ENCODE data around the gene SIM2.

SIM2 gene

DNA sequence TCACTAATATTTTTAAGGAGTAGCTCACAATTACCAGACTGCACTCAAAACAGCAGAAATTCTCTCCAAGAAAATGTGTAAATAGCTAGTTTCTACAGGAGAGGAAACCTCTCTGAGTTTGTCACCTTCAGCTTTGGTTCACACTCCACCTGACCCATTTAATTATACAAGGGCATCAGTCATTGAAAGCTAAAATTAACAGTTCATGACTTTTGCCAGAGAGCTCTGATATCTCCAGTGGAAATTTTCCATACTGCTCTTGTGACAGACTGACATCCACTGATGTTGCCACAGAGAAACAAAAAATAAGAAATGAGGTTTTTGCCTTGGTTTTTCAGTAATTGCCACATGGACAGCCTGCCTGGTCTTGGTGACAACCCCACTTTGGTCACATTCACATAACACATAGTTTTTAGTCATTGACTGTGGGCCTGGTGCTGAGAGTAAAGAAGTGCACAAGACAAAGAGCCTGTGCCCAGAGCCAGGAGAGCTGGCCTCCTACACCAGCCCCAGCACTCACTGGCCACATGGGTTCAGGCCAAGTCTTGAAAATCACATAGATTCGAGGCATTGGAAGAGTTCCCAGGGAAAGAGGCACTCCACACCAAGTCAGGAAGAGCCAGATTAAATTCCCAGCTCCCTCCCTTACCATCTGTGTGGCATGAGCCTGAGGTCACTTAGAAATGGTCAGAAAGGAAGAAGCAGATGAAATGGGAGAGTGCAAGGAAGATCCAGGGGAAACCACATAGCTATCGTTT is 13.8 kb upstream of the SIM2 start:
- no peak for DNase-seq (ENCODE audit: low spot score)

DNA sequence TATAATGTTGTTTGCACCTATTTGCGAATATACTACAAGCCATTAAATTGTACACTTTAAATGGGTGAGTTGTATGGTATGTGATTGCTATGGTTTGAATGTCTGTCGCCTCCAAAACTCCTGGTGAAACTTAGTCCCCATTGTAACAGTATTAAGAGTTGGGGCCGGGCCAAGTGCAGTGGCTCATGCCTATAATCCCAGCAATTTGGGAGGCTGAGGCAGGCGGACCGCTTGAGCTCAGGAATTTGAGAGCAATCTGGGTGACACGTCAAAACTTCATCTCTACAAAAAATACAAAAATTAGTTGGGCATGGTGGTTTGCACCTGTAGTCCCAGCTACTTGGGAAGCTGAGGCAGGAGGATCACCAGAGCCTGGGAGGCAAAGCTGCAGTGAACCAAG is 12.0 kb upstream of the SIM2 start:
- DNase-seq (ENCODE audit: low spot score) = no peak

DNA sequence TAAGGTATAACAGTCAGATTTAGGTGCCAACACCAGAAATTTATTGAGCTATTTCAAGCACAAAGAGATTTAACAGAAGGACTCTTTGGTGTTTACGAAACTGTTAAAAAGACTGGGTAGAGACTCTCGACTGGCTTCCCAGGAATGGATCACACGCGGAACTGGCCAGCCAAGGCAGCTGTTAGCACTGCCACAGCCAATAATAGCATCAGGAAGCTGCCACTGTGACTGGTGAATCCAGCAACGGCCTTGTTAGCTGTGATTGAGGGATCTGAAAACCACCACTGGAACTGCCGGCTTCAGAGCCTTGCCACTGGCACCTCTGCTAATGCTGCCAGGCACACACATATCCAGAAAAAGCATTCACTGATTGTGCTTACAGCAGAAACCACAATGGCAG is 10.6 kb upstream of the SIM2 start:
- DNase-seq (ENCODE audit: low spot score) = no peak

DNA sequence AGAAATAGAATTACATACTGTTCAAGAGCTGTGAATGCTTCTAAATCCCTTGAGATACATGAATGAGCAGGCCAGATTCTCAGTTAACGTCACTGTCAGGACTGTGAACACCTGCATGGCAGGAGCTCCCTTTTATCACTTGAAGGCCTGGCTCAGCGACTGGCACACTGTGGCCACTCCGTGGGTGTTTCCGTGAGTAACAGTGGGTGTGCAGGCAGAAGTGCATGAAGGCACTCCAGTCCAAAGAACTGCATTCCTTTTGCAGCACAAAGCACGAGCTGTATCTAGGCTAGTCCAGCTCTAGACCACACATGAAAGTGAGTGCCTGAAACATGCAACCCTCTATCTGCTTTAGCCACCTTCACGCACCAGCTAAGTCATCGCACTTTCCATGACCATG is 9.6 kb upstream of the SIM2 start:
- DNase-seq (ENCODE audit: low spot score) = no peak

DNA sequence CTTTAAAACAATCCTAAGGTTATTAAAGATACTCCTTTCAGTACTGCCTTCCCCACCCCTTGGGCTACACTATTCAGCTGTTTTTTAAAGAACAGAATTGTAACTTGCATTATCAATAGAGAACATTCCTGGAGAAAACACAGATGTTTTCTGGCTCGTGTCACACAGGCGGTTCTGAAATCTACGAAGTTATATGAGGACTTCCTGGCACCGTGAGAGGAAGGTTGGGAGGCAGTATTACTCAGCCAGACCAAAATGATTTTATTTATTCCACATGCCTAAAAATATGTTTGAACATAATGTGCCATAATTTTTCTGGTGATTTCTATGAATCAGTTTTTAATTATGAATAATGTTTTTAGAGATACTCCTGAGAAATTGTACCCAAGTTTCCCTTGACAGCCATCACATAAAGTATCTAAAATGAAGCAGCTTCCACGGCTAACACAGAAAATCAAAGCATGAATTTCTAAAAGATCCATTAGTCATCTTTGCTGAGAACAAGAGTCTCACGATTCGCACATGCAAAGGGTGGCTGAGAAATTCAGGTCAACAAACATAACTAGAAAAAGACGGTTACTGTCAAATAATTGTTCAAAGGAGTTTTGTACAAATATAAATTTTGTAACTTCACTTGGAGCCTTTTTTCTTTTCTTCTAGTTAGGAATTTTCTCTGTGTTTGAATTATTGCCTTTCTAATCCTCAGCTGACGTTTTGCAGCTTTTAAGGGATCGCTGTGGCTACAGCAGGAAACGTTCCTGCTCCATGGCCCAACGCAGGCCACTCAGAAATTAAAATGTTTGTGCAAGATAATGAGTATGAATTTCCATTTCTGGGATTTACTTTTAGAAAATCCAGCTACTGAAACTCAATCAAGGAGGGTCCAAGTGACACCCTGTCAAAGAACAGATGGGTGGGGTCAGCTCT is 8.0 kb upstream of the SIM2 start:
- no peak for DNase-seq (ENCODE audit: low spot score)

DNA sequence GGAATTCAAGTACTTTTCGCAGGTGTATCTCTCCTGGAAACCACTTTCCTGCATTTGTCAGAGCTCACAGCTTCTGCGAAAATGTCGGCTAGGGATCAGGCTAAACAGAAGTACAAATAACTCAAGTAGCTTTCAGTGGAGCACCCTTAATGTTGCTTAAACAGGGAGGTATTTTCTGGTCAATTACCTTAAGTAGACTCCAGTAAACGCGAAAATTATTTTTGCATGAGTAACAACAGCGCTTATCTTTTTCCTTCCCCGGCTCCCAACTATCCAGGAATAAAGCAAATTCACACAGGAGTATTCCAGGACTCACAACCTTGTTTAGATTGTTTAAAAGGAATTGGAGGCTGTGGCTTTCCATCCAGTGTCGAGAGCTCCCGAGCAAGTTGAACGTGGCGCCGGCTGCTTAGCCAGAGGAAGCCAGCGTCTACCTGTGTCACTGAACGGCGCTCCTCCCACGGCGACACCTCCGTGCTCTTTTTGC is 7.3 kb upstream of the SIM2 start:
- DNase-seq (ENCODE audit: low spot score) = no peak

DNA sequence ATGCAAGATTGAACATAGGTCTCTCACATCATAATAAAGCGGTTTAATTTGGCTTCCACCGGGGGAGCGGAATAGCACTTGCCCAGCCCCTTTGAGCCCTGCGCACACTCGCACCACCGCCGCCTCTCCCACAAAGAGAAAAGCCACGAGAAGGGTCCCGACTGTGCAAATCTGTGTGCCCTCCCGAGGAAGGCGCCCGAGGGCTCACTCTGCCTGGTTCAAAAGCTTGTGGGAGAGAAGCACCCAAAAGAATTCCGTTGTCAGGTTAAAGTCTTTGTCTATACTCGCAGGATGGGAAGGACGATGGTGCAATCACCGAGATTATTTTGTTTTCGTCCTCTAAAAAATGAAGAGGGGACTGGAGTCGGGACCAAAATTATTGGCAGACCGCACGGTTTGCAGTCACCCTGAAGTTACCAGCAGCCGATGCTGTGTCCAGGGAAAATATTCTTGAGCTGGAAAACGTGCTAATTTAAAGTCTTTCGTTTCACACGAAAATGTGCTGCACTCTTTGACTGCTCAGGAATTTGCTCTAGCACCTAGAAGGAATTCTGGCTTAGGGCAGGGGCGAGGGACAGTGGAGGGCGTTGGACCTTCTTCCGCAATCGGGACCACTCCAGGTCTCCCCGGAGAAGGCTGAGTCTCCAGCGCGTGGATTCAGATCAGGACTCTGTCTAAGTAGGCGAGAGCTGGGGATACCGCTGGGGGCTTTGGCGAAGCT is 6.6 kb upstream of the SIM2 start:
- DNase-seq (ENCODE audit: low spot score) = no peak

DNA sequence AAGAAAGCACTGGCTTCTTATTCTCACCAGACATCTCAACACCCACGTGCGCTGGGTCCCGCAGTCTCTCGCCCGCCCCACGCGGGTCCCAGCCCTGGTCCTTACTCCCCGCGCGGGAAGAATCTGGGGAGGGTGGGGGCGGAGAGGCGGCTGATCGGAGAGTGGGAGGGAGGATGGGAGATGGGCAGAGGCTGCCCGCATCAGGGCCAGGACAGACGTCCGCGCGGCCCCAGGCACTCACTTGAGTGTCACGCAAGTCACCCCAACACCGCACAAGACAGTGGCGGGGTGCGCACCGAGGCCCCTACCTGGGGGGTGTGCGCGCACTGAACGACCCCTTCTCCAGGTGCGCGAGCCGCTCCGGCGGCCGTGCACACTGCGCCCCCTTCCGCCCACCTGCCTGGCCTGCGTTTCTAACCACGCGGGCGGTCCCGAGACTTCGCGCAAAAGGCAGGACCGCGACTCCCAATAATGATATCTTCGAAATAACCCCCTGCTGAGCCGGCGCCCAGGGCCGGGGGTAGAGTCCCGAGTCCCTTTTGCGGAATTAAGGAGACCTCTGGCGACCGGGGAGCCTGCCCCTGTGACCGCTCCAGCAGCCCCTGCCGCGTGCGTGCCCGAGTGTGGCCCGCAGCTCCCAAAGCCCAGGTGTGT is 6.0 kb upstream of the SIM2 start:
- DNase-seq (ENCODE audit: low spot score) = no peak

DNA sequence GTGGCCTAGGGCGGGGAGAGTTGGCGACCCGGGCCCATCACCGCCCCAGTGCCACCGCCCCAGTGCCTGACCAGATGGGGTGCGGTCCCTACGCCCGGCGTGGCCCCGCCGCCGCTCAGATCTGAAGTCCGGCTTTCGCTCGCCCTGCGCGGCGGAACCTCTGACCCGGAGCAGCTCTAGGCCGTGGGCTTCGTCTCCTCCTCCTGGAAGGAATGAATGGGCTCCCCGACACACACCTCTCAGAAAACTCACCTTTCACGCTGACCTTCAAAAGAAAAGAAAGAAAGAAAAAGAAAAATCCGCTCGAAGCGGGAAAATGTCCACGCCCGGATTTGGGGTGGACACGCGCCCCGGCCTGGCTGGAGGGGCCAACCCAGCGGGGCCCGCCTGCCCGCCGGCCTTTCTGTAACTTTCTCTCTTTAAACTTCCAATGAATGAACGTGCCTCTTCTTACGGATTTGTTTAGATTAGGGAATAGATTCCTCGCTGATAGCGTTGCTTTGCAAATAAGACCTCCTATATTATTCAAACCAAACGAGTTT is 5.4 kb upstream of the SIM2 start:
- no peak for DNase-seq (ENCODE audit: low spot score)

DNA sequence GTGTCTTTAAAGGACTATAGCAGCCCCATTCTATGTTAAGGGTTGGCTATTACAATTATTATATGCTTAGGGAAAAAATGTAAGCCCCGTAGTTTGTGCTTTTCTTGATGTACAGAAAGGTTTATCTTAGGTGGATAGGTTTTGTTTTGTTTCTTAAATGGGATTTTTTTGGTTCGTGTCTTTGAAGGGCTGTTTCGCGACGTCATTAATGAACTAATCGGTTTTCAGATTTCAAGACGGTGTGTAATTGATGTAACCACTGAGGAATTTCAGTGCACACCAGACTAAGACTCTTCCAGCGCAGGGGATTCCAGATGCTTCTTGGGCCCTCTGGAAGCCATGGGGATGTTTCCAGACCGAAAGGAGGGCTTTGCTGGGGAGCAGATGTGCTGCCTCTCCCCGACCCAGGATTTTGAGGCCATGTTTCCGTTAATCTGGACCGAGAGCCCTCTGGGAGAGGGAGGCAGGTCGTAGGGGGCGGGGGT is 4.8 kb upstream of the SIM2 start:
- DNase-seq (ENCODE audit: low spot score) = no peak

DNA sequence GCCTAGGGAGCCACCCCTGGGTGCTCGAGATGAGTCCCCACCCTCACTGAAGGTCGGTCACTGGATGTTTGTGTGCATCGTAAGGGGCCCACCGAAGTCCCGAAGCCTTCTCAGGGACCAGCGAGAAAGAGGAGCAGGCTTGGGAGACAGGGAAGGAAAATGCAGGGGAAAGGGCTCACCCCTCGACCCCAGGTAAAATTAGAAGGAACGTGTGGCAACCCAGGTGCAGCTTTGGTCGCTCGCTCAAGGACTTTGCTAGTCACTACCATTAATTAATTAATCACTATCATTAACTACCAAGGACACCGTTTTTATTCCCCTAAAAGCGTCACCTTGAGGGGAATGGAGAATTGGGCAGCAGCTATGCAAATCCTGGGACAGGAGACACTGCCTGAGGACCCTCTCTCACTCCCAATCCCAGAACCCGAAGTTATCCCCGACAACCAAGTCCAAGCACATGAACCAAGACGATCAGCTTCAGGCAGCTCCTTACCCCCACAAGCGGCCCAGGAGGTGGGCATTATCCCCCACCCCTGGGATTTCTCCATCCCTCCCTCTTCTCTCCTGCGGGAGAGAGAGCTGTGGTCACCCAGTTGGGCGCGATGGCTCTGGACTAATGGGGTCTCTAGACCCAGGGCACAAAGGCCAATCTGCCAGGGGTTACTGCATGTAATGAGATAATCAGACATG is 4.2 kb upstream of the SIM2 start:
- DNase-seq (ENCODE audit: low spot score) = no peak

DNA sequence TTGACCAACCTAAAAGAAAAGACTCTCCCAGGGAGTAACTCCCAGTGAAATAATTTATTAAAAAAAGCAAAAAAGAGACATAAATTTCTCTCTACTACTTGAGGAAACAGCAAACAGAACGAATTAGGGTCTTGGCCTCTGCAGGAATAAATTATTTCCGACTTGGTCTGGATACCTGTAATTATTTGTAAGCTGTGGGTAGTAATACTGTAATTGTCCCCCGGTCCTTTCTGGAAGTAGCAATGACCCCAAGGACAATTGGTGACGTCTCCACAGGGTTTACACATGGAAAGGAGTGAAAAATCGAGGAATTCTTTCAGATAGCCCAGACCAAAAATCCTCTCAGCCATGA is 3.7 kb upstream of the SIM2 start:
- DNase-seq (ENCODE audit: low spot score) = no peak

DNA sequence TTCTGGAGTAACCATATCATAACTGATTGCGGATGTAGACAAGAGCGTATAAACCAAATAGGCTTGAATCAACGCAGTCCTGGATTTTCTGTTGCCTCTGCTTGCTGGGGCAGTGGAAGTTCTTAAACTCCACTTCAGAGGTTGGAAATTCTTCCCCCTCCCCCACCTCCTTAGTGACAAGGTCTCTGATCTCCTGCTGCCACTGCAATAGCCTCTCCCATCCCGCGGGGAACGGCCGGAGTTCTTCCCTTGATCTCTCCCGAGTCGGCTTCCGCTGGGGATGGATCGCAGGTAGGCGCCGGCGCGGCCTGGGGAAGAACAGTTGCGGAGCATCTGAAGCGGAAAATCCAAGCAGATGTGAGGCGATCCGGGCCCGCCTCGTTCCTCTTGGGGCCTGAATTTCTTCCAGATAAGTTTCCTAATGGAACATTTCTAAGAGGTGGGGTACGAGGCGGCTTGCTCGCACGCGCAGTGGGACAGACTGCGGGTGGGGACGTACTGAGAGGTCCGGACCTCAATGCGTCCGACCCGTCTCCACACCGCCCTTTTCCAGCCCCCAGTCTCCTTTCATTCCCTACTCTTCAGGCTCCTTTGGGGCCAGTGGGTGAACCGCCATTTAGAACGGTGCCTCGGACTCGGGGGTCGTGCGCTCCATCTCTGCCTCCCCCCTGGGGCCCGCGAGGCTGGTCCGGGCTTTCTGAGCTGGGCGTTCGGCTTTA is 3.1 kb upstream of the SIM2 start:
- DNase-seq (ENCODE audit: low spot score) = no peak

DNA sequence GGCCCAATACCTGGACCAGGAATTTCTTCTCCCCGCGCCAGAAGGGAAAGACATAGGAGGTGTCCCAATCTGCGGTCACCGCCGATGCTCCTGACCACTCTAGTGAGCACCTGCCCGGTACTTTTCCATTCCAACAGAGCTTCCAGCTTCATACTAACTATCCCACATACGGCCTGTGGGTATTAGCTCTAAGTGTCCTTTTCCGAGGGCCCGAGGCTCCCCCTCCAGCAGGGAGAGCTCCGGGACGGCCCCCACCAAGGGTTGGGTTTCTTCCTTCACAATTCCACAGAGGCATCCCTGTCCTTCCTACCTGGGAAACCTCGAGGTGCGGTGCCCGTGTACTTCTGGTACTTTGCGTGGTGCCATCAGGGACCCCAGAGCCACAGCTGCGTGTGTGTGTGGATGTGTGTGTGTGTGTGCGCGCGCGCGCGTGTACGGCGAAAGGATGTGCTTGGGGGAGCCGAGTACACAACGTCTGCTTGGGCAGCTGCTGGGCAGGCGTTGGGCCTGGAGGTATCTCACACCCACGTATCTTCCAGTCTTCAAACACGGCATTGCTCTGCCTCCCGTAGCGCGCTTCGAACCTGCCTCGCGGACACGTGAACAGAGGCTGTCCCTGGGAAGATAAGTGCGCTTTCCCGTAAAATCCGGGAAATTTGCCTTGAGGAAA is 2.4 kb upstream of the SIM2 start:
- no peak for DNase-seq (ENCODE audit: low spot score)

DNA sequence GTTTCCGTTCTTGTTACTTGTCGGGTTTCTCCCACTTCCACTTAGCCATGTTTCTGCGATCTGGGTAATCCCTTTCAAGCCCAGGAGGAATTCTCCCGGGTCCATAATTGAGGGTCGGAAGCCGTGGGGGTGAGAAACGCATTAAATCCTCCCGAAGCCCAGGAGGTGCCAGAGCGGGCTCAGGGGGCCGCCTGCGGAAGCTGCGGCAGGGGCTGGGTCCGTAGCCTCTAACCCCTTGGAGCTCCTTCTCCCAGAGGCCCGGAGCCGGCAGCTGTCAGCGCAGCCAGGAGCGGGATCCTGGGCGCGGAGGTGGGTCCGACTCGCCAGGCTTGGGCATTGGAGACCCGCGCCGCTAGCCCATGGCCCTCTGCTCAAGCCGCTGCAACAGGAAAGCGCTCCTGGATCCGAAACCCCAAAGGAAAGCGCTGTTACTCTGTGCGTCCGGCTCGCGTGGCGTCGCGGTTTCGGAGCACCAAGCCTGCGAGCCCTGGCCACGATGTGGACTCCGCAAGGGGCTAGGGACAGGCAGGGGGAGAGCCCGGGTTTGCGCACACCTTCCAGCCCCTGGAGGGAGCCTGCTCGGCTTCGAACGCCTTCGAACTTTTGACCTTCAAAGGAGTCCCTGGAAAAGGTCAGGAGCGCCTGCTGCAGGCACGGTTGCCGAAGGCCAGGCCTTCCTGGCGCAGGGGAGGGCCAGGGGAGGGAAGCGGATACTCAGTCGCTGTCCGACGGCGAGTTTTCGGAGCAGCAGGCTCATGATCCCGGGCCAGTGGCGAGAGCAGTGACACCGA is 1.7 kb upstream of the SIM2 start:
- DNase-seq (ENCODE audit: low spot score) = no peak

DNA sequence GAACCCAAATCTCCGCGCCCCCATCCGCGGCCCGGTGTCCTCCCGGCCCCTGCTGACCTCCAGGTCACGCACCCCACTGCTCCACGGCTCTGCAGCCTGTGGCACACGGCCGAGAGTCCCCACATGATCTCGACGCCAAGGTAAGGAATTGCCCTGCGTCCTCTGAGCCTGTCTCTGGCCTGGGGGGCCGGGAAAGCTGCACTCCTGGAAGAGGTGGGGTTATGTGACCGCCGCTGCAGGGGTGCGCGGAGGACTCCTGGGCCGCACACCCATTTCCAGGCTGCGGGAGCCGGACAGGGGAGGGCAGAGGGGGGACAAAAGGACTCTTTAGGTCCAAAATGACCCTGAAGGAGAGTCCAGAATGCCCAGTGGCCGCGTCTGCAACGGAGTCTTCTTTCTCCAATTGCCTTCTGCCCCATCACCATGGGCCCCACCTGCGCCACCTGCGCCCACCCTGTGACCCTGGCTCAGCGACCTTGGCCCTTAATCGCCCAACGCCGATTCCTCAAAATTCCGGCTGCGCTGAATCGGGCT is 997 bp upstream of the SIM2 start:
- DNase-seq (ENCODE audit: low spot score) = no peak

DNA sequence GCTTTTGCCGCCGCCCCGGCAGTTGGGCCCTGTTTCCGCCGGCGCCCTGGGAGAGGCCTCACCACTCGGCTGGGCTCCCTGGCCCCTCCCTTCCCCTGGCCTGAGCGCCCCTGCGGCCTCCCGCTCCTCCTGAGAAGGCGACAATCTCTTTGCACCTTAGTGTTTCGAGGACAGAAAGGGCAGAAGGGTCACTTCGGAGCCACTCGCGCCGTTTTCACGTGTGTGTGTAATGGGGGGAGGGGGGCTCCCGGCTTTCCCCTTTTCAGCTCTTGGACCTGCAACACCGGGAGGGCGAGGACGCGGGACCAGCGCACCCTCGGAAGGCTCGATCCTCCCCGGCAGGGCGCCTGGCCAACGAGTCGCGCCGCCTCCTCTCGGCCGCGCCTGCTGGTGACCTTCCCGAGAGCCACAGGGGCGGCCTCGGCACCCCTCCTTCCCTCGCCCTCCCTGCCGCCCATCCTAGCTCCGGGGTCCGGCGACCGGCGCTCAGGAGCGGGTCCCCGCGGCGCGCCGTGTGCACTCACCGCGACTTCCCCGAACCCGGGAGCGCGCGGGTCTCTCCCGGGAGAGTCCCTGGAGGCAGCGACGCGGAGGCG is 432 bp upstream of the SIM2 start:
- DNase-seq (ENCODE audit: low spot score) = no peak

DNA sequence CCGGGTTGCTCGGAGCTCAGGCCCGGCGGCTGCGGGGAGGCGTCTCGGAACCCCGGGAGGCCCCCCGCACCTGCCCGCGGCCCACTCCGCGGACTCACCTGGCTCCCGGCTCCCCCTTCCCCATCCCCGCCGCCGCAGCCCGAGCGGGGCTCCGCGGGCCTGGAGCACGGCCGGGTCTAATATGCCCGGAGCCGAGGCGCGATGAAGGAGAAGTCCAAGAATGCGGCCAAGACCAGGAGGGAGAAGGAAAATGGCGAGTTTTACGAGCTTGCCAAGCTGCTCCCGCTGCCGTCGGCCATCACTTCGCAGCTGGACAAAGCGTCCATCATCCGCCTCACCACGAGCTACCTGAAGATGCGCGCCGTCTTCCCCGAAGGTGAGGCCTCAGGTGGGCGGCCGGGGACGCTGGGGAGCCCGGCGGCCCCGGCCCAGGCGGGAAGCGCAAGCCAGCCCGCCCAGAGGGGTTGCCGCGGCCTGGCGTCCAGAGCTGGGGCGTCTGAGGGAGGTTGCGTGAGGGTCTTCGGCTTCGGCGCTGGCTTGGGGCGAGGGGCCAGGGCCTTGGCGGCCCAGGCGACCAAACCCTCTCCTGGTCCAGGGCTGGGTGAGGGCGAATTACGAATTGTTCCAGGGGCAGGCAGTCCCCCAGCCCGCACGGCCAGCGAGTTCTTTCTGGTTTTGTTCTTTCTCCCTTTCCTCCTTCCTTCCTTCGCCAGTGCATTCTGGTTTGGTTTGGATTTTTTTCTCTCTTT is 805 bp downstream of the SIM2 start:
- DNase-seq (ENCODE audit: low spot score) = no peak
